NCI-H1694 (cell line): ENCODE data around the gene NPB.
A peak's percentile ranks its signal among the peaks of the same experiment; 100 is the strongest.

Experiments
- DNase-seq: peaks from one replicate; lab custom pipeline; 2025; lab: John Stamatoyannopoulos, UW

Gene NPB

GRCh38 chr17:81926451-81927151, 24.6 kb downstream of the NPB start:
- no peak for DNase-seq

- DNase-seq = no peak
These were observed 25.2 kb downstream of the NPB start for GRCh38 chr17:81927152-81927652.

- peak; percentile 96 for DNase-seq
These were observed 25.9 kb downstream of the NPB start, which contains the start of gene MAFG for GRCh38 chr17:81927653-81928543. MAFG (minus strand) TSS chr17:81927735; CDS start chr17:81923185, 4,550 bp downstream.

- DNase-seq = no peak
These were observed 26.7 kb downstream of the NPB start for GRCh38 chr17:81928544-81929252.

GRCh38 chr17:81929253-81930141, 27.5 kb downstream of the NPB start:
- DNase-seq = no peak

- no peak for DNase-seq
These were observed 28.4 kb downstream of the NPB start for GRCh38 chr17:81930142-81931125.

- no peak for DNase-seq
These were observed 29.1 kb downstream of the NPB start for GRCh38 chr17:81931189-81931556.

GRCh38 chr17:81931557-81932332, 29.7 kb downstream of the NPB start:
- peak; percentile 88 for DNase-seq

GRCh38 chr17:81932333-81932983, 30.4 kb downstream of the NPB start:
- no peak for DNase-seq

- DNase-seq = no peak
These were observed 31.2 kb downstream of the NPB start for GRCh38 chr17:81933178-81933699.

- no peak for DNase-seq
These were observed 32.2 kb downstream of the NPB start for GRCh38 chr17:81934098-81934757.

- no peak for DNase-seq
These were observed 33.0 kb downstream of the NPB start for GRCh38 chr17:81934850-81935708.

- no peak for DNase-seq
These were observed 33.7 kb downstream of the NPB start for GRCh38 chr17:81935709-81936084.

GRCh38 chr17:81939218-81939617, 37.2 kb downstream of the NPB start:
- no peak for DNase-seq

GRCh38 chr17:81939881-81940385, 37.9 kb downstream of the NPB start:
- DNase-seq = no peak

- no peak for DNase-seq
These were observed 38.8 kb downstream of the NPB start for GRCh38 chr17:81940538-81941483.
